Glutamatergic neuron (in vitro differentiated cells): ENCODE data around the gene SLC5A3. TPM values are rescaled to one million over a fixed set of nuclear protein-coding genes. Genes with fewer than 3 reads are reported as not detected.

Source experiments
- DNase-seq: peaks from one replicate; pipeline ENCODE4 v3.0.0; 2022
- H3K27ac Mint-ChIP-seq: one replicate; pipeline ENCODE4 v1.8.0; 2020; ENCODE audit warnings: mild to moderate bottlenecking, mixed read lengths, inconsistent platforms; ENCODE audit not compliant: unreplicated experiment
- H3K27me3 Mint-ChIP-seq: one replicate; pipeline ENCODE4 v1.8.0; 2020; ENCODE audit warnings: mild to moderate bottlenecking, moderate library complexity, mixed read lengths, inconsistent platforms; ENCODE audit not compliant: unreplicated experiment
- H3K36me3 Mint-ChIP-seq: one replicate; pipeline ENCODE4 v1.8.0; 2020; ENCODE audit warnings: mild to moderate bottlenecking, mixed read lengths, inconsistent platforms; ENCODE audit not compliant: unreplicated experiment
- H3K4me1 Mint-ChIP-seq: one replicate; pipeline ENCODE4 v1.8.0; 2020; ENCODE audit warnings: mild to moderate bottlenecking, low read depth, mixed read lengths, inconsistent platforms; ENCODE audit not compliant: unreplicated experiment
- H3K4me3 Mint-ChIP-seq: one replicate; pipeline ENCODE4 v1.8.0; 2020; ENCODE audit warnings: mild to moderate bottlenecking, mixed read lengths, inconsistent platforms; ENCODE audit not compliant: unreplicated experiment
- H3K9me3 Mint-ChIP-seq: one replicate; pipeline ENCODE4 v1.8.0; 2020; ENCODE audit warnings: mild to moderate bottlenecking, moderate library complexity, mixed read lengths, inconsistent platforms; ENCODE audit not compliant: unreplicated experiment
- CTCF ChIP-seq: fragments of 200-600 bp; sonication (generic); IDR thresholded peaks from one replicate; pipeline ENCODE4 v1.5.0; 2021; ENCODE audit not compliant: partially characterized antibody, unreplicated experiment
- total RNA-seq: library from RNA; stranded (reverse); fragmentation: NEBNext Ultra II Directional; extraction: Animal tissue kit (Norgen Biotek cat#: 25700); gene quantifications from one replicate; pipeline ENCODE4 v1.2.1, GENCODE V29; 2021; ENCODE audit not compliant: unreplicated experiment

SLC5A3 gene
- total RNA-seq, 1 donor from 2014 or later: 5.5 TPM

- Mint-ChIP-seq H3K4me3 (no peak overlapping the region), H3K27ac (no peak overlapping the region), H3K9me3 (no peaks in the 10 kb centered on the region), H3K4me1 (peaks cover 9% of the 10 kb centered on the region), H3K36me3 (no peaks in the 10 kb centered on the region), H3K27me3 (no peaks in the 10 kb centered on the region)
- no peak for TF ChIP-seq CTCF
- no peak for DNase-seq
Measured at GRCh38 chr21:34122047-34122446, 48.7 kb downstream of the SLC5A3 start.

Other genes starting within 250 kb of the SLC5A3 start
- 236 TPM for gene ATP5PO, start 157.8 kb upstream of the SLC5A3 start, total RNA-seq
- gene MRPS6, start within 50 bp of the SLC5A3 start, total RNA-seq: 31.6 TPM